ENCODE data around the gene ZNF408. TPM values are rescaled to one million over a fixed set of nuclear protein-coding genes. Genes with fewer than 3 reads are reported as not detected.

ZNF408 gene
- total and polyA plus RNA-seq, 2 of the 13 experiments (the other 11 are each of a cell fraction or from before 2014, with no cell fraction given): 11.2 to 12.5 TPM

DNA sequence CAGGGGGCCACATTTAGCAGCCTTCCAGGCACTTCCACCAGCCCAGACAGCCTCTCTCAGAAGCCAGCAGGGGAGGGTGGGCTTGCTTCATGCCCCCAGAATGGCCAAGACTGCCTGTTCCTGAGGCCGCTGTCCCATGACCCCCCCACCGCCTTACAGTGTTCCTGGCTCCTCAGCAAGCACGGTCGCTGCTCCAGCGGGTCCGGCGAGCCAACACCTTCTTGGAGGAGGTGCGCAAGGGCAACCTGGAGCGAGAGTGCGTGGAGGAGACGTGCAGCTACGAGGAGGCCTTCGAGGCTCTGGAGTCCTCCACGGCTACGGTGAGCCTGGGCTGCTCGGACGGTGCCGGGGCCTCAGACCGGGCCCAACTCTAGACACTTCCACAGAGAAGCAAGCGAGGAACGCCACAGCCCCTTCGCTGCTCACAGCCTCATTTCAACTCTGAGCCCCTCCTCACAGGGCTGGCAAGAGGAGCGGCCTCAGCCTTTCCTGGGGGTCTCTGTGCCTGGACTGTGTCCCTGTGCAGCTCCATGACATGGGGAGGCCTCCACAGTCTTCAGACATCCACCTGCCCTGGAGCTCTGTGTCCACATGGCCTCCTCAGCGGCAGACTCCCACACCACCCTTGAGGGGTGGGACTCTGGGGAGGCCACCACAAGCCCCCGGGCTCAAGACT is 18.9 kb downstream of the ZNF408 start (continued):
- TF ChIP-seq ATF7 (IDR thresholded peaks at IDR 0.05) (no peak), ATF7 (CRISPR knock-in tag; IDR thresholded peaks at IDR 0.05) (0 out of 2 replicates have a peak, but pooled peaks have one; percentile 9), U2AF2 (IDR thresholded peaks at IDR 0.05; ENCODE audit: low read depth, low read length) (no peak), KLF13 (CRISPR knock-in tag; IDR thresholded peaks at IDR 0.05) (no peak), ZNF670 (CRISPR knock-in tag; IDR thresholded peaks at IDR 0.05; ENCODE audit: borderline replicate concordance) (peak; percentile 29; the same call in 1 of the 2 replicates), ZNF552 (CRISPR knock-in tag; IDR thresholded peaks at IDR 0.05; ENCODE audit: borderline replicate concordance) (no peak), ZNF143 (CRISPR knock-in tag; IDR thresholded peaks at IDR 0.05) (no peak), SRSF4 (IDR thresholded peaks at IDR 0.05; ENCODE audit: low read depth, low read length, poor library complexity, severe bottlenecking) (no peak), IRF2 (CRISPR knock-in tag; IDR thresholded peaks at IDR 0.05) (no peak), TRIM24 (CRISPR knock-in tag; IDR thresholded peaks at IDR 0.05) (no peak), NFIB (CRISPR knock-in tag; IDR thresholded peaks at IDR 0.05; ENCODE audit: borderline replicate concordance) (no peak), HOXD1 (CRISPR knock-in tag; IDR thresholded peaks at IDR 0.05) (no peak), IKZF4 (CRISPR knock-in tag; IDR thresholded peaks at IDR 0.05; ENCODE audit: borderline replicate concordance, low read depth, not compliant biosample characterization) (peak; percentile 35), RFX5 (IDR thresholded peaks at IDR 0.05; ENCODE audit: low read depth, low read length) (no peak), MTA1 (CRISPR knock-in tag; IDR thresholded peaks at IDR 0.05; ENCODE audit: borderline replicate concordance) (0 out of 2 replicates have a peak, but pooled peaks have one; percentile 1), YEATS4 (CRISPR knock-in tag; IDR thresholded peaks at IDR 0.05; ENCODE audit: borderline replicate concordance) (no peak), TBL1XR1 (IDR thresholded peaks at IDR 0.05; ENCODE audit: borderline replicate concordance, low read length, partially characterized antibody) (no peak), NBN (conservative IDR thresholded peaks at IDR 0.05) (no peak), ZNF781 (CRISPR knock-in tag; IDR thresholded peaks at IDR 0.05; ENCODE audit: borderline replicate concordance, not compliant biosample characterization) (peak; percentile 82)
- TF ChIP-seq, protein P1, sequence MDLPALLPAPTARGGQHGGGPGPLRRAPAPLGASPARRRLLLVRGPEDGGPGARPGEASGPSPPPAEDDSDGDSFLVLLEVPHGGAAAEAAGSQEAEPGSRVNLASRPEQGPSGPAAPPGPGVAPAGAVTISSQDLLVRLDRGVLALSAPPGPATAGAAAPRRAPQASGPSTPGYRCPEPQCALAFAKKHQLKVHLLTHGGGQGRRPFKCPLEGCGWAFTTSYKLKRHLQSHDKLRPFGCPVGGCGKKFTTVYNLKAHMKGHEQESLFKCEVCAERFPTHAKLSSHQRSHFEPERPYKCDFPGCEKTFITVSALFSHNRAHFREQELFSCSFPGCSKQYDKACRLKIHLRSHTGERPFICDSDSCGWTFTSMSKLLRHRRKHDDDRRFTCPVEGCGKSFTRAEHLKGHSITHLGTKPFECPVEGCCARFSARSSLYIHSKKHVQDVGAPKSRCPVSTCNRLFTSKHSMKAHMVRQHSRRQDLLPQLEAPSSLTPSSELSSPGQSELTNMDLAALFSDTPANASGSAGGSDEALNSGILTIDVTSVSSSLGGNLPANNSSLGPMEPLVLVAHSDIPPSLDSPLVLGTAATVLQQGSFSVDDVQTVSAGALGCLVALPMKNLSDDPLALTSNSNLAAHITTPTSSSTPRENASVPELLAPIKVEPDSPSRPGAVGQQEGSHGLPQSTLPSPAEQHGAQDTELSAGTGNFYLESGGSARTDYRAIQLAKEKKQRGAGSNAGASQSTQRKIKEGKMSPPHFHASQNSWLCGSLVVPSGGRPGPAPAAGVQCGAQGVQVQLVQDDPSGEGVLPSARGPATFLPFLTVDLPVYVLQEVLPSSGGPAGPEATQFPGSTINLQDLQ (CRISPR knock-in tag; IDR thresholded peaks at IDR 0.05): no peak
- TF ChIP-seq, protein P2, sequence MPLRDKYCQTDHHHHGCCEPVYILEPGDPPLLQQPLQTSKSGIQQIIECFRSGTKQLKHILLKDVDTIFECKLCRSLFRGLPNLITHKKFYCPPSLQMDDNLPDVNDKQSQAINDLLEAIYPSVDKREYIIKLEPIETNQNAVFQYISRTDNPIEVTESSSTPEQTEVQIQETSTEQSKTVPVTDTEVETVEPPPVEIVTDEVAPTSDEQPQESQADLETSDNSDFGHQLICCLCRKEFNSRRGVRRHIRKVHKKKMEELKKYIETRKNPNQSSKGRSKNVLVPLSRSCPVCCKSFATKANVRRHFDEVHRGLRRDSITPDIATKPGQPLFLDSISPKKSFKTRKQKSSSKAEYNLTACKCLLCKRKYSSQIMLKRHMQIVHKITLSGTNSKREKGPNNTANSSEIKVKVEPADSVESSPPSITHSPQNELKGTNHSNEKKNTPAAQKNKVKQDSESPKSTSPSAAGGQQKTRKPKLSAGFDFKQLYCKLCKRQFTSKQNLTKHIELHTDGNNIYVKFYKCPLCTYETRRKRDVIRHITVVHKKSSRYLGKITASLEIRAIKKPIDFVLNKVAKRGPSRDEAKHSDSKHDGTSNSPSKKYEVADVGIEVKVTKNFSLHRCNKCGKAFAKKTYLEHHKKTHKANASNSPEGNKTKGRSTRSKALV (CRISPR knock-in tag; IDR thresholded peaks at IDR 0.05): no peak
- TF ChIP-seq, protein P3, sequence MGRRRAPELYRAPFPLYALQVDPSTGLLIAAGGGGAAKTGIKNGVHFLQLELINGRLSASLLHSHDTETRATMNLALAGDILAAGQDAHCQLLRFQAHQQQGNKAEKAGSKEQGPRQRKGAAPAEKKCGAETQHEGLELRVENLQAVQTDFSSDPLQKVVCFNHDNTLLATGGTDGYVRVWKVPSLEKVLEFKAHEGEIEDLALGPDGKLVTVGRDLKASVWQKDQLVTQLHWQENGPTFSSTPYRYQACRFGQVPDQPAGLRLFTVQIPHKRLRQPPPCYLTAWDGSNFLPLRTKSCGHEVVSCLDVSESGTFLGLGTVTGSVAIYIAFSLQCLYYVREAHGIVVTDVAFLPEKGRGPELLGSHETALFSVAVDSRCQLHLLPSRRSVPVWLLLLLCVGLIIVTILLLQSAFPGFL (CRISPR knock-in tag; IDR thresholded peaks at IDR 0.05): no peak
- TF ChIP-seq, protein P4, sequence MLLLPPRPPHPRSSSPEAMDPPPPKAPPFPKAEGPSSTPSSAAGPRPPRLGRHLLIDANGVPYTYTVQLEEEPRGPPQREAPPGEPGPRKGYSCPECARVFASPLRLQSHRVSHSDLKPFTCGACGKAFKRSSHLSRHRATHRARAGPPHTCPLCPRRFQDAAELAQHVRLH (CRISPR knock-in tag; IDR thresholded peaks at IDR 0.05; ENCODE audit: borderline replicate concordance, low read depth): no peak
- TF ChIP-seq, protein P5, sequence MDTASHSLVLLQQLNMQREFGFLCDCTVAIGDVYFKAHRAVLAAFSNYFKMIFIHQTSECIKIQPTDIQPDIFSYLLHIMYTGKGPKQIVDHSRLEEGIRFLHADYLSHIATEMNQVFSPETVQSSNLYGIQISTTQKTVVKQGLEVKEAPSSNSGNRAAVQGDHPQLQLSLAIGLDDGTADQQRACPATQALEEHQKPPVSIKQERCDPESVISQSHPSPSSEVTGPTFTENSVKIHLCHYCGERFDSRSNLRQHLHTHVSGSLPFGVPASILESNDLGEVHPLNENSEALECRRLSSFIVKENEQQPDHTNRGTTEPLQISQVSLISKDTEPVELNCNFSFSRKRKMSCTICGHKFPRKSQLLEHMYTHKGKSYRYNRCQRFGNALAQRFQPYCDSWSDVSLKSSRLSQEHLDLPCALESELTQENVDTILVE (CRISPR knock-in tag; IDR thresholded peaks at IDR 0.05): no peak
